Liver (tissue), 9 donors: Measurements from ENCODE around the gene ADAMTS2. TPM values are rescaled to one million over a fixed set of nuclear protein-coding genes. Genes with fewer than 3 reads are reported as not detected.

Experiments used
- DNase-seq: peaks from one replicate; pipeline ENCODE4 v3.0.0-alpha.2; 2017; ENCODE audit warnings: low spot score
- H3K27ac ChIP-seq, 2 donors: one replicate each; pipeline ENCODE4 v1.7.0; 2013; ENCODE audit warnings: inconsistent platforms in 2 of 2, low read length in 2 of 2, control low read depth in 1 of 2, low read depth in 1 of 2, mild to moderate bottlenecking in 1 of 2
- H3K27me3 ChIP-seq, 4 donors: one replicate each; pipeline versions ENCODE4 v1.6.1 to v1.7.0; 2013; ENCODE audit warnings: low read length in 3 of 4, inconsistent platforms in 1 of 4, mild to moderate bottlenecking in 1 of 4, moderate library complexity in 1 of 4; ENCODE audit not compliant: control insufficient read depth in 4 of 4, insufficient read depth in 4 of 4
- H3K36me3 ChIP-seq, 4 donors: one replicate each; pipeline versions ENCODE4 v1.6.1 to v1.7.0; 2013; ENCODE audit warnings: low read length in 3 of 4, mild to moderate bottlenecking in 3 of 4, low read depth in 1 of 4, moderate library complexity in 1 of 4; ENCODE audit not compliant: control insufficient read depth in 4 of 4, insufficient read depth in 3 of 4
- H3K4me1 ChIP-seq, 4 donors: one replicate each; pipeline versions ENCODE4 v1.6.1 to v1.7.0; 2013; ENCODE audit warnings: low read length in 3 of 4, mild to moderate bottlenecking in 3 of 4, moderate library complexity in 1 of 4; ENCODE audit not compliant: control insufficient read depth in 4 of 4, insufficient read depth in 4 of 4
- H3K4me3 ChIP-seq, 3 donors: one replicate each; pipeline versions ENCODE4 v1.6.1 to v1.7.0; 2013; ENCODE audit warnings: low read length in 3 of 3, control low read depth in 1 of 3, low read depth in 1 of 3, mild to moderate bottlenecking in 1 of 3
- H3K9ac ChIP-seq, 2 donors: one replicate each; pipeline ENCODE4 v1.7.0; 2013; ENCODE audit warnings: low read length in 2 of 2, mild to moderate bottlenecking in 2 of 2, moderate library complexity in 2 of 2, control low read depth in 1 of 2, low read depth in 1 of 2
- H3K9me3 ChIP-seq, 4 donors: one replicate each; pipeline versions ENCODE4 v1.6.1 to v1.7.0; 2013; ENCODE audit warnings: low read length in 3 of 4; ENCODE audit not compliant: control insufficient read depth in 4 of 4
- ATF3 ChIP-seq: IDR thresholded peaks from 2 replicates; pipeline ENCODE4 v1.6.1; 2016; ENCODE audit warnings: antibody characterized with exemption
- EGR1 ChIP-seq, 2 donors: IDR thresholded peaks; 2 replicates each; pipeline ENCODE4 v1.6.1; 2016 to 2018; ENCODE audit warnings: antibody characterized with exemption in 2 of 2, low read depth in 2 of 2
- FOXA1 ChIP-seq: IDR thresholded peaks from 2 replicates; pipeline ENCODE4 v1.6.1; 2016; ENCODE audit warnings: antibody characterized with exemption
- FOXA2 ChIP-seq: IDR thresholded peaks from 2 replicates; pipeline ENCODE4 v1.6.1; 2016; ENCODE audit warnings: antibody characterized with exemption
- GABPA ChIP-seq, 2 donors: IDR thresholded peaks in 1 of 2; conservative IDR thresholded peaks in 1 of 2; 2 replicates each; pipeline ENCODE4 v1.6.1; 2016; ENCODE audit warnings: antibody characterized with exemption in 2 of 2, mild to moderate bottlenecking in 1 of 2, moderate library complexity in 1 of 2
- HNF4G ChIP-seq: IDR thresholded peaks from 2 replicates; pipeline ENCODE4 v1.6.1; 2016; ENCODE audit warnings: antibody characterized with exemption
- JUND ChIP-seq, 2 donors: IDR thresholded peaks; 2 replicates each; pipeline ENCODE4 v1.6.1; 2016; ENCODE audit warnings: antibody characterized with exemption in 2 of 2
- MAX ChIP-seq: IDR thresholded peaks from 2 replicates; pipeline ENCODE4 v1.6.1; 2016; ENCODE audit warnings: antibody characterized with exemption
- NR2F2 ChIP-seq: IDR thresholded peaks from 2 replicates; pipeline ENCODE4 v1.6.1; 2016; ENCODE audit warnings: antibody characterized with exemption
- RAD21 ChIP-seq, 2 donors: IDR thresholded peaks; 2 replicates each; pipeline ENCODE4 v1.6.1; 2016; ENCODE audit warnings: antibody characterized with exemption in 2 of 2, mild to moderate bottlenecking in 2 of 2
- REST ChIP-seq: IDR thresholded peaks from 2 replicates; pipeline ENCODE4 v1.6.1; 2016; ENCODE audit warnings: antibody characterized with exemption, mild to moderate bottlenecking
- RXRA ChIP-seq, 2 donors: IDR thresholded peaks; 2 replicates each; pipeline ENCODE4 v1.6.1; 2017 to 2018; ENCODE audit warnings: antibody characterized with exemption in 2 of 2, mild to moderate bottlenecking in 1 of 2
- SP1 ChIP-seq: IDR thresholded peaks from 2 replicates; pipeline ENCODE4 v1.6.1; 2018; ENCODE audit warnings: antibody characterized with exemption, mild to moderate bottlenecking
- YY1 ChIP-seq: IDR thresholded peaks from 2 replicates; pipeline ENCODE4 v1.6.1; 2016; ENCODE audit warnings: antibody characterized with exemption, mild to moderate bottlenecking
- WGBS: extraction: QIAGEN DNeasy Blood & Tissue Kit; methylation state at CpG from one replicate; pipeline ENCODE4 v1.1.7; 2013; 5-methylcytosine and 5-hydroxymethylcytosine counted together
- polyA plus RNA-seq, 2 donors: library from polyadenylated mRNA; stranded (reverse) in 1 of 2; unstranded in 1 of 2; fragments of 200-250 nt in 1 of 2; fragments of >200 nt in 1 of 2; fragmentation: Nextera tagmentation in 1 of 2; extraction: Ambion mirVana in 1 of 2; gene quantifications; one replicate each; pipeline versions ENCODE4 v1.2.1 to v1.2.3, GENCODE V29; 2013 to 2015
- total RNA-seq, 2 donors: library from RNA; depleted of rRNA; stranded (reverse); fragments of >200 nt; gene quantifications; one replicate each; pipeline ENCODE4 v1.2.3, GENCODE V29; 2014
- TF ChIP-seq, protein P1 (sequence below): IDR thresholded peaks from 2 replicates; pipeline ENCODE4 v1.6.1; 2016; ENCODE audit warnings: antibody characterized with exemption
- TF ChIP-seq, protein P2 (sequence below): fragments of 150-350 bp; IDR thresholded peaks from 2 replicates; pipeline ENCODE4 v1.5.1; 2017; ENCODE audit warnings: improper control_type of control experiment, low read depth, low read length; ENCODE audit not compliant: missing input control
- donor health status: healthy.
- donor health status: healthy.
- donor health status: healthy.
- donor health status: healthy.
- donor health status: healthy.

The ADAMTS2 gene
- total and polyA plus RNA-seq, 4 donors, result 2.7 to 24.3 (median 12.0) TPM

- TF ChIP-seq NR2F2, result no peak
- TF ChIP-seq HNF4G, result no peak
- no peak for TF ChIP-seq MAX
- TF ChIP-seq, protein P1, sequence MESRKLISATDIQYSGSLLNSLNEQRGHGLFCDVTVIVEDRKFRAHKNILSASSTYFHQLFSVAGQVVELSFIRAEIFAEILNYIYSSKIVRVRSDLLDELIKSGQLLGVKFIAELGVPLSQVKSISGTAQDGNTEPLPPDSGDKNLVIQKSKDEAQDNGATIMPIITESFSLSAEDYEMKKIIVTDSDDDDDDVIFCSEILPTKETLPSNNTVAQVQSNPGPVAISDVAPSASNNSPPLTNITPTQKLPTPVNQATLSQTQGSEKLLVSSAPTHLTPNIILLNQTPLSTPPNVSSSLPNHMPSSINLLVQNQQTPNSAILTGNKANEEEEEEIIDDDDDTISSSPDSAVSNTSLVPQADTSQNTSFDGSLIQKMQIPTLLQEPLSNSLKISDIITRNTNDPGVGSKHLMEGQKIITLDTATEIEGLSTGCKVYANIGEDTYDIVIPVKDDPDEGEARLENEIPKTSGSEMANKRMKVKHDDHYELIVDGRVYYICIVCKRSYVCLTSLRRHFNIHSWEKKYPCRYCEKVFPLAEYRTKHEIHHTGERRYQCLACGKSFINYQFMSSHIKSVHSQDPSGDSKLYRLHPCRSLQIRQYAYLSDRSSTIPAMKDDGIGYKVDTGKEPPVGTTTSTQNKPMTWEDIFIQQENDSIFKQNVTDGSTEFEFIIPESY, result no peak
- Histone ChIP-seq H3K4me1 (peaks cover 0 to 11% (median 0%) of the 10 kb centered on the region in 4 donors), H3K9ac (no peak overlapping the region), H3K9me3 (no peaks in the 10 kb centered on the region), H3K4me3 (no peak overlapping the region), H3K36me3 (no peaks in the 10 kb centered on the region), H3K27ac (no peak overlapping the region), H3K27me3 (no peaks in the 10 kb centered on the region)
- DNase-seq, result no peak
- 77% methylated on average over 23 of the region's 23 CpGs for WGBS
Measured at GRCh38 chr5:179337796-179338676, 7.2 kb downstream of the ADAMTS2 start.

DNA sequence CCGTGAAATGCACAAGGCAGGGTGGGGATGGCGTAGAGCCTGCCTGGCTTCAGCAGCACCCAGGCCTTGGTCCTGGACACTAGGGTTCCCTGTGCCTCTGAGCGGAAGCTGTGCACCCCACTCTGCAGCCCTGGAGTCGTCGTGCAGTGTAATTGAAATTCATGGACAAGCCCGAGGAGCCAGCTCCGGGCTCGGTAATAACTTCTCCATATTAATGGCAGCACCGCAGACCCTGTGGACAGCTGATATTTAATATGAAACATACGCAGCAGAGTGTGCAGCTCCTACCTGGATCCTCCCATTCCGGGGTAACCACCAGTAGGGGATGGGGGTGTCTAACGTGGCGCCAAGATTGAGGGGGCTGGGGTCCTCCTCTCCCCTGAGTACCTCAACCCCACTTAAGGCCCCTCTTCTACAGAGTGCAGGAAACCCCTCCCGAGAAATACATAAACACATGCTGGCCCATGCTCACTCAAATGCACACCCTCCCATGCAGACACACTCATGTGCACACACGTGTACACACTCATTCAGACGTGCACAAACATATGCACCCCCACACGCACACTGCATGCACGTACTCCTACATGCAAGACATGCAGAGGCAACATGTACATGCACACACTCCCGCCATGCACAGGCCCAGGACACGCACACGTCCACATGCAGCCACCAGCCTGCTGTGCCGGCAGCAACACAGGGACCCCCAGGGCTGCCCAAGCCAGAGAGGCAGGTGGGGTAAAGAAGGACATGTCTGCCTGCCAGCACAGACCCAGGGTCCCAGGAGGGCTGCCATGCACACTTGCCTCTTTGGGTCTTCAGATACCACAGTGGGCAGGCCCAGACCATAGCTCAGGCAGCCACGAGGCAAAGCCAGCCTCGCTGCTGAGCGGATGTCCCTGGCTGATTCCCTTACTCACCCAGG is 8.1 kb downstream of the ADAMTS2 start:
- DNase-seq, result no peak
- H3K4me1 ChIP-seq, result peaks cover 0 to 11% (median 0%) of the 10 kb centered on the region in 4 donors
- no peak overlapping the region for H3K4me3 ChIP-seq
- WGBS, result 82% methylated on average over 25 of the region's 25 CpGs
- no peak overlapping the region for H3K9ac ChIP-seq
- H3K9me3 ChIP-seq, result no peaks in the 10 kb centered on the region
- no peaks in the 10 kb centered on the region for H3K36me3 ChIP-seq
- H3K27me3 ChIP-seq, result no peaks in the 10 kb centered on the region
- TF ChIP-seq JUND (IDR thresholded peaks at IDR 0.05), result no peak
- TF ChIP-seq MAX, result no peak
- TF ChIP-seq GABPA (IDR thresholded peaks at IDR 0.05 in 1 of 2, conservative IDR thresholded peaks at IDR 0.05 in 1 of 2), result no peak
- no peak for TF ChIP-seq FOXA1
- TF ChIP-seq, protein P2, sequence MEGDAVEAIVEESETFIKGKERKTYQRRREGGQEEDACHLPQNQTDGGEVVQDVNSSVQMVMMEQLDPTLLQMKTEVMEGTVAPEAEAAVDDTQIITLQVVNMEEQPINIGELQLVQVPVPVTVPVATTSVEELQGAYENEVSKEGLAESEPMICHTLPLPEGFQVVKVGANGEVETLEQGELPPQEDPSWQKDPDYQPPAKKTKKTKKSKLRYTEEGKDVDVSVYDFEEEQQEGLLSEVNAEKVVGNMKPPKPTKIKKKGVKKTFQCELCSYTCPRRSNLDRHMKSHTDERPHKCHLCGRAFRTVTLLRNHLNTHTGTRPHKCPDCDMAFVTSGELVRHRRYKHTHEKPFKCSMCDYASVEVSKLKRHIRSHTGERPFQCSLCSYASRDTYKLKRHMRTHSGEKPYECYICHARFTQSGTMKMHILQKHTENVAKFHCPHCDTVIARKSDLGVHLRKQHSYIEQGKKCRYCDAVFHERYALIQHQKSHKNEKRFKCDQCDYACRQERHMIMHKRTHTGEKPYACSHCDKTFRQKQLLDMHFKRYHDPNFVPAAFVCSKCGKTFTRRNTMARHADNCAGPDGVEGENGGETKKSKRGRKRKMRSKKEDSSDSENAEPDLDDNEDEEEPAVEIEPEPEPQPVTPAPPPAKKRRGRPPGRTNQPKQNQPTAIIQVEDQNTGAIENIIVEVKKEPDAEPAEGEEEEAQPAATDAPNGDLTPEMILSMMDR, result no peak
- TF ChIP-seq ATF3, result no peak
- TF ChIP-seq NR2F2, result no peak
- TF ChIP-seq REST, result no peak
- no peak for TF ChIP-seq RXRA (IDR thresholded peaks at IDR 0.05)
- no peak for TF ChIP-seq FOXA2
- no peak for TF ChIP-seq RAD21 (IDR thresholded peaks at IDR 0.05)
- TF ChIP-seq EGR1 (IDR thresholded peaks at IDR 0.05; ENCODE audit: low read depth in 2 of 2), result no peak
- no peak for TF ChIP-seq YY1
- TF ChIP-seq SP1, result no peak
- no peak overlapping the region for H3K27ac ChIP-seq
